Bronchial epithelial cell (primary cell): ENCODE data around the gene PPM1D. TPM values are rescaled to one million over a fixed set of nuclear protein-coding genes. Genes with fewer than 3 reads are reported as not detected.
"Not testable (repeated sequence)": the region's sequence is repeated elsewhere in the genome, so short reads cannot be mapped to it uniquely, and the experiment has no call there.

ENCODE experiments used
- DNase-seq: peaks from one replicate; pipeline ENCODE4 v3.0.0-alpha.2; 2010; ENCODE audit warnings: low read depth
- FAIRE-seq: peaks from 2 replicates; lab custom pipeline; 2011; peaks lifted over from hg19 to GRCh38; lab: Jason Lieb, UNC
- H3K27me3 ChIP-seq: 2 replicates; pipeline ENCODE4 v1.5.1; 2011; ENCODE audit warnings: low read length; ENCODE audit not compliant: control insufficient read depth, insufficient read depth
- H3K36me3 ChIP-seq: 2 replicates; pipeline ENCODE4 v1.5.1; 2011; ENCODE audit warnings: low read length; ENCODE audit not compliant: control insufficient read depth, insufficient read depth
- H3K4me3 ChIP-seq: 2 replicates; pipeline ENCODE4 v1.5.1; 2011; ENCODE audit warnings: mild to moderate bottlenecking, low read depth, low read length, control low read depth
- total RNA-seq: library from RNA; depleted of rRNA; stranded (reverse); fragments of >200 nt; gene quantifications from 2 replicates; pipeline ENCODE4 v1.2.1, GENCODE V29; 2014
- TF ChIP-seq, protein P1 (sequence below): IDR thresholded peaks from 2 replicates; pipeline ENCODE4 v1.5.1; 2011; ENCODE audit warnings: mild to moderate bottlenecking, moderate library complexity, low read length, control low read depth, inconsistent platforms; ENCODE audit not compliant: insufficient read depth, severe bottlenecking

Gene PPM1D
- total RNA-seq = 3.2 and 3.8 TPM in 2 replicates

DNA sequence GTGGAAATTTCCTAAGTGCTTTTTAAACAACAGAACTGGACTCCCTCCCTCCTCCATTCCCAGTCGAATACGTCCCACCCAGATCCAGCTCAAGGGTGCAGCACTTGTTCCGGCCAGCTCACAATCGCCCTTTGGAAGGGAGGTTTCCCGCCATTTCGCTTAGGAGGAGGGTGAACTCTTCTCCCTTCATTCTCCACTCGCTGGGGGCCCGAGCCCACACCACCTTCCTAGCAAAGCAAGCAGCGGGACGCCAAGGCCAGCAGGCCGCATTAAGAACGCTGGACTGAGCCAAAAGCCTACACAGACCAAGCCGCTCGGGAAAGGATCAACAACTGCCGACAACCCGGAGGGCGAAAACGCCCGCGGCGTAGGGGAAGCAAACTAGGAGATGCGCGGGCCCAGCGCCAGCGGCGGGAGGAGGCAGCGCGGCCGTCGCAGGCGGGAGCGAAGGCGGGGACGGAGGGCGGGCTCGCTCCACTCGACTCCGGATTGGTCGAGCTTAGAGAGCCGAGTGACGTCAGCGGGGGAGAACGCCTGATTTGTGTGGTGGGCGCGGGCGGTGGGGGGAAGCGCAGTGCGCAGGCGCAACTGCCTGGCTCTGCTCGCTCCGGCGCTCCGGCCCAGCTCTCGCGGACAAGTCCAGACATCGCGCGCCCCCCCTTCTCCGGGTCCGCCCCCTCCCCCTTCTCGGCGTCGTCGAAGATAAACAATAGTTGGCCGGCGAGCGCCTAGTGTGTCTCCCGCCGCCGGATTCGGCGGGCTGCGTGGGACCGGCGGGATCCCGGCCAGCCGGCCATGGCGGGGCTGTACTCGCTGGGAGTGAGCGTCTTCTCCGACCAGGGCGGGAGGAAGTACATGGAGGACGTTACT, at the start of gene PPM1D:
PPM1D (plus strand) TSS at position 574 of the 870 bp plus-strand sequence; CDS start at position 796, 222 bp downstream.
- Histone ChIP-seq H3K4me3 (peak within 1 kb of the TSS; percentile 83), H3K27me3 (no peaks in the 10 kb centered on the region), H3K36me3 (no peaks in the 10 kb centered on the region)
- FAIRE-seq (no peak), DNase-seq (peak; percentile 91)
- TF ChIP-seq, protein P1, sequence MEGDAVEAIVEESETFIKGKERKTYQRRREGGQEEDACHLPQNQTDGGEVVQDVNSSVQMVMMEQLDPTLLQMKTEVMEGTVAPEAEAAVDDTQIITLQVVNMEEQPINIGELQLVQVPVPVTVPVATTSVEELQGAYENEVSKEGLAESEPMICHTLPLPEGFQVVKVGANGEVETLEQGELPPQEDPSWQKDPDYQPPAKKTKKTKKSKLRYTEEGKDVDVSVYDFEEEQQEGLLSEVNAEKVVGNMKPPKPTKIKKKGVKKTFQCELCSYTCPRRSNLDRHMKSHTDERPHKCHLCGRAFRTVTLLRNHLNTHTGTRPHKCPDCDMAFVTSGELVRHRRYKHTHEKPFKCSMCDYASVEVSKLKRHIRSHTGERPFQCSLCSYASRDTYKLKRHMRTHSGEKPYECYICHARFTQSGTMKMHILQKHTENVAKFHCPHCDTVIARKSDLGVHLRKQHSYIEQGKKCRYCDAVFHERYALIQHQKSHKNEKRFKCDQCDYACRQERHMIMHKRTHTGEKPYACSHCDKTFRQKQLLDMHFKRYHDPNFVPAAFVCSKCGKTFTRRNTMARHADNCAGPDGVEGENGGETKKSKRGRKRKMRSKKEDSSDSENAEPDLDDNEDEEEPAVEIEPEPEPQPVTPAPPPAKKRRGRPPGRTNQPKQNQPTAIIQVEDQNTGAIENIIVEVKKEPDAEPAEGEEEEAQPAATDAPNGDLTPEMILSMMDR = no peak

DNA sequence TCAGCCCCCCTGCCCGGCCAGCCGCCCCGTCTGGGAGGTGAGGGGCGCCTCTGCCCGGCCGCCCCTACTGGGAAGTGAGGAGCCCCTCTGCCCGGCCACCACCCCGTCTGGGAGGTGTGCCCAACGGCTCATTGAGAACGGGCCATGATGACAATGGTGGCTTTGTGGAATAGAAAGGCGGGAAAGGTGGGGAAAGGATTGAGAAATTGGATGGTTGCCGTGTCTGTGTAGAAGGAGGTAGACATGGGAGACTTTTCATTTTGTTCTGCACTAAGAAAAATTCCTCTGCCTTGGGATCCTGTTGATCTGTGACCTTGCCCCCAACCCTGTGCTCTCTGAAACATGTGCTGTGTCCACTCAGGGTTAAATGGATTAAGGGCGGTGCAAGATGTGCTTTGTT, 47.7 kb upstream of the PPM1D start:
- not testable (repeated sequence) for DNase-seq, H3K27me3 ChIP-seq, FAIRE-seq

DNA sequence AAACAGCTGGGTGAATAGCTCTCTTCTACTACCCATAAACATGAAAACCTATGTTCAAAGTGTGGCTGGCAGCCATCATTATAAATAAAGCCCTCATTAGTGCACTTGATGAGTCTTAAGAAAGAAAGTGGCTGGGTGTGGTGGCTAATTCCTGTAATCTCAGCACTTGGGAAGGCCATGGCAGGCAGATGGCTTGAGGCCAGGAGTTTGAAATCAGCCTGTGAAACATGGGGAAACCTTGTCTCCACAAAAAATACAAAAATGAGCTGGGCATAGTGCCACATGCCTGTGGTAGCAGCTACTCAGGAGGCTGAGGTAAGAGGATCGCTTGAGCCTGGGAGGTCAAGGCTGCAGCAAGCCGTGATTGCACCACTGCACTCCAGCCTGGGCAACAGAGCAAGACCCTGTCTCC, 45.6 kb upstream of the PPM1D start:
- DNase-seq = peak; percentile 64
- Histone ChIP-seq H3K27me3 (no peaks in the 10 kb centered on the region), H3K36me3 (no peaks in the 10 kb centered on the region), H3K4me3 (no peak overlapping the region)
- TF ChIP-seq, protein P1 = no peak
- FAIRE-seq = no peak

More for the DNA sequence above, 47.7 kb upstream of the PPM1D start:
- H3K4me3 ChIP-seq, H3K36me3 ChIP-seq: not testable (repeated sequence)

DNA sequence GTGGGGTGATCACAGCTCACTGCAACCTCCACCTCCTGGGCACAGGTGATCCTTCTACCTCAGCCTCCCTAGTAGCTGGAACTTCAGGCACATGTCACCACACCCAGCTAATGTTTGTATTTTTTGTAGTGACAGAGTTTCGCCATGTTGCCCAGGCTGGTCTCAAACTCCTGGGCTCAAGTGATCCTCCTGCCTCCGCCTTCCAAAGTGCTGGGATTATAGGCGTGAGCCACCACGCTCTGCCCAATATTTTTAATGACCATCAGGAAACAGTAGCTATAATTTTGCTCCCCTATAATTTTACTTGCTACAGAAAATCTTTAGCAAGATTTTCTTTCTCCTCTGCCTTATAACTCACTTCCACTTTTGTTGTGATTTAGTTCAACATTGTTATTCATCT, 44.2 kb upstream of the PPM1D start:
- no peaks in the 10 kb centered on the region for H3K27me3 ChIP-seq
- FAIRE-seq = no peak

DNA sequence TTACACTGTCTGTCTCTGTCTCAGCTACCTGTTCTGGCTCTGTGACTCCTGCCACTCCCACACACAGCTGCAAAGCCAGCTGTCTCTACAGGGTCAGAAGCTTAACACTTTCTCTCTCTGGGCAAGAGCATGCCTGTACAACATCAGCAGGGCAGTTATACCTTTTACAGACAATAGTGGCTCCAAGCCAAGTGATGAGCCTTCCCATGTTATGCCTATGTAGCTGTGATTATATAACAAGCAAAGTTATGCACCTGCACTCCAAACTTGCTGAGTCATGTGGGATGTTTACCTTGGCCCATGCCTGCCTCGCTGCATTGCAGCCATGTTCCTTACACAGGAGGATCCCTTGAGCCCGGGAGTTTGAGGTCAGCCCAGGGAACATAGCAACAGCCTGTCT, 42.2 kb upstream of the PPM1D start:
- no peak overlapping the region for H3K4me3 ChIP-seq

More for the DNA sequence above, 44.2 kb upstream of the PPM1D start:
- DNase-seq = no peak
- Histone ChIP-seq H3K4me3 (no peak overlapping the region), H3K36me3 (no peaks in the 10 kb centered on the region)
- TF ChIP-seq, protein P1 = no peak

DNA sequence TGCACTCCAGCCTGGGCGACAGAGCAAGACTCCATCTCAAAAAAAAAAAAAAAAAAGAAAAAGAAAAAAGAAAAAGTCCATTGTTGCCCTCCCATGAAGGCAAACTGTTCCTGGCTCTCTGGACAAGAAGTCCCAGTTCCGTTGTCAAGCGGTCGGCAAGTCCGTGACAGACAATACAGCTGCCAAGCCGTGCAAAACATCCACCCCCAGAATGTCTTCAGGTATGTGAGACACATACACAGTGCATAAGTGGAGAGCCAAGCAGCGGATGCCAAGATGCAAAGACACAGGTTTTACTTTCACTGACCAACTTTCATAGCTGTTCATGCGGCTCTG, 40.4 kb upstream of the PPM1D start:
- TF ChIP-seq, protein P1 = no peak

More for the DNA sequence above, 42.2 kb upstream of the PPM1D start:
- H3K36me3 ChIP-seq = no peaks in the 10 kb centered on the region
- FAIRE-seq (no peak), DNase-seq (no peak)
- H3K27me3 ChIP-seq = no peaks in the 10 kb centered on the region
- TF ChIP-seq, protein P1 = no peak

More for the DNA sequence above, 40.4 kb upstream of the PPM1D start:
- Histone ChIP-seq H3K4me3 (no peak overlapping the region), H3K27me3 (no peaks in the 10 kb centered on the region), H3K36me3 (no peaks in the 10 kb centered on the region)
- FAIRE-seq = no peak
- DNase-seq = no peak
